ENCODE results near the gene DBH.

Gene DBH

DNA sequence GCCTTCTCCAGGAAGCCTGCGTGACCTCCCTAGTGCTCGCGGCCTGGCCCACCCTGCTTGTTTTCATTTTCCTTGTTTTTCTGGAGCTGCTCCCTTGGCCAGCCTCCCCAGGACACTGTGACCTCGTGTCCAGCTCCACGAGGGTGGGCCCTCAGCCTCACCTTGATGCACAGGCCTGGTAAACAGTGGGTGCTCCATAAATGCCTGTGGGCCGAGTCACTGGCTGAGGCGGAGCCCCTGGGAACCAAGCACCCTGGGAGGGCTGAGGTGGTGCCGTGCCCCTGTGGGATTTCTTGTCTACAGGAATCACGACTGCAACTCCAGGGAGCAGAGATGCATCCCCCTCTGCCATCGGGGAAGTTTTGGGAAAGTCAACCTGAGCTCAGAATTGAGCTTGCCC is 44.2 kb upstream of the DBH start:
- H3K79me2 ChIP-seq (ENCODE audit: insufficient read depth, low read length), result no peaks in the 10 kb centered on the region
- no peak overlapping the region for H3K9ac ChIP-seq (ENCODE audit: low read length)
- no peak overlapping the region for H3K27ac ChIP-seq (ENCODE audit: low read depth, low read length)
- TF ChIP-seq EZH2phosphoT487 (conservative IDR thresholded peaks at IDR 0.05; ENCODE audit: low read length), result no peak
- TF ChIP-seq, protein P1, sequence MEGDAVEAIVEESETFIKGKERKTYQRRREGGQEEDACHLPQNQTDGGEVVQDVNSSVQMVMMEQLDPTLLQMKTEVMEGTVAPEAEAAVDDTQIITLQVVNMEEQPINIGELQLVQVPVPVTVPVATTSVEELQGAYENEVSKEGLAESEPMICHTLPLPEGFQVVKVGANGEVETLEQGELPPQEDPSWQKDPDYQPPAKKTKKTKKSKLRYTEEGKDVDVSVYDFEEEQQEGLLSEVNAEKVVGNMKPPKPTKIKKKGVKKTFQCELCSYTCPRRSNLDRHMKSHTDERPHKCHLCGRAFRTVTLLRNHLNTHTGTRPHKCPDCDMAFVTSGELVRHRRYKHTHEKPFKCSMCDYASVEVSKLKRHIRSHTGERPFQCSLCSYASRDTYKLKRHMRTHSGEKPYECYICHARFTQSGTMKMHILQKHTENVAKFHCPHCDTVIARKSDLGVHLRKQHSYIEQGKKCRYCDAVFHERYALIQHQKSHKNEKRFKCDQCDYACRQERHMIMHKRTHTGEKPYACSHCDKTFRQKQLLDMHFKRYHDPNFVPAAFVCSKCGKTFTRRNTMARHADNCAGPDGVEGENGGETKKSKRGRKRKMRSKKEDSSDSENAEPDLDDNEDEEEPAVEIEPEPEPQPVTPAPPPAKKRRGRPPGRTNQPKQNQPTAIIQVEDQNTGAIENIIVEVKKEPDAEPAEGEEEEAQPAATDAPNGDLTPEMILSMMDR (IDR thresholded peaks at IDR 0.05; ENCODE audit: insufficient read depth, low read length, poor library complexity, severe bottlenecking), result no peak
- H3K27me3 ChIP-seq (ENCODE audit: low read length), result no peaks in the 10 kb centered on the region; the same call in 1 of the 2 replicates
- peaks cover 4% of the 10 kb centered on the region; the same call in 1 of the 2 replicates for H3F3A ChIP-seq (ENCODE audit: insufficient read depth)
- H2AFZ ChIP-seq (ENCODE audit: low read depth, low read length, severe bottlenecking), result no peak overlapping the region
- no peaks in the 10 kb centered on the region for H3K36me3 ChIP-seq (ENCODE audit: low read length)
- no peaks in the 10 kb centered on the region for H4K20me1 ChIP-seq (ENCODE audit: low read depth, low read length)
- peaks cover 12% of the 10 kb centered on the region; the same call in 1 of the 2 replicates for H3K9me3 ChIP-seq (ENCODE audit: insufficient read depth, low read length)
- H3K4me3 ChIP-seq (ENCODE audit: insufficient read depth, low read length, poor library complexity, severe bottlenecking), result no peak overlapping the region
- no peaks in the 10 kb centered on the region for H3K9me2 ChIP-seq (replicated peaks; ENCODE audit: insufficient read depth, low read length)
- no peak overlapping the region for H3K4me2 ChIP-seq (ENCODE audit: low read depth, low read length, poor library complexity, severe bottlenecking)

DNA sequence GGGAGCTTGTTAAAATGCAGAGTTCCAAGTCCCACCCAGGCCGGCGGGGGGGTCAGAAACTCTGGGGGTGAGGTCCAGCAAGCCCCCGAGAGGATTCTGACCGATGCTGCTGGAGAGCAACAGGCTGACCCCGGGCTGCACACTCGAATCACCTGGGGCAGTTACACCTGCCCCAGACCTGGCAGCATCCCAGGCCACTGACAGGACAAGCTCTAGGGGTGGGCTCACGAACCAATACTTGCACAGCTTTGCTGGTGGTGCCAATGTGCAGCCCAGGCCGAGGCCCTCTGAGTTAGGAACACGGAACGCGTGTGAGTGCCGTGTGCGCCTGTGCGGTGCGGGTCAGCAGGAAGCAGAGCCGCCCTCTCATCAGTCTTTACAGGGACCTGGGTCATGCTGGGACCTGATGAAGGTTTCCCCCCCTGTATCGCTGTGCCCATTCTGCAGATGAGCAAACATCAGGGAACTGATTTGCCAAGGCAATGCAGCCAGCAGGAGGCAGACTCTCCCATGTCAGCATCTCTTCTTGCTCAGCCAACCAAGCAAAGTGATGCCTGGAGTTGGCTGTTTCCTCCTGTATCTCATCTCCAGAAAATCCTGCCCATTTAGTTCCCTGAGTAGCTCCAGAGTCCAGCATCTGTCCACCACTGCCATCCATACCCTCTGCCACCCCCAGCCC is 43.3 kb upstream of the DBH start:
- Histone ChIP-seq H3K4me2 (ENCODE audit: low read depth, low read length, poor library complexity, severe bottlenecking) (no peak overlapping the region), H3K27ac (ENCODE audit: low read depth, low read length) (no peak overlapping the region), H2AFZ (ENCODE audit: low read depth, low read length, severe bottlenecking) (no peak overlapping the region), H3K9me2 (replicated peaks; ENCODE audit: insufficient read depth, low read length) (no peaks in the 10 kb centered on the region), H3K79me2 (ENCODE audit: insufficient read depth, low read length) (no peaks in the 10 kb centered on the region), H3K36me3 (ENCODE audit: low read length) (no peaks in the 10 kb centered on the region), H4K20me1 (ENCODE audit: low read depth, low read length) (no peaks in the 10 kb centered on the region), H3K27me3 (ENCODE audit: low read length) (no peaks in the 10 kb centered on the region; the same call in 1 of the 2 replicates), H3K9ac (ENCODE audit: low read length) (no peak overlapping the region), H3F3A (ENCODE audit: insufficient read depth) (peaks cover 4% of the 10 kb centered on the region; the same call in 1 of the 2 replicates), H3K4me3 (ENCODE audit: insufficient read depth, low read length, poor library complexity, severe bottlenecking) (no peak overlapping the region), H3K9me3 (ENCODE audit: insufficient read depth, low read length) (peaks cover 21% of the 10 kb centered on the region; the same call in 1 of the 2 replicates)
- TF ChIP-seq EZH2phosphoT487 (conservative IDR thresholded peaks at IDR 0.05; ENCODE audit: low read length), result no peak
- TF ChIP-seq, protein P1 (IDR thresholded peaks at IDR 0.05; ENCODE audit: insufficient read depth, low read length, poor library complexity, severe bottlenecking), result peak; percentile 23

DNA sequence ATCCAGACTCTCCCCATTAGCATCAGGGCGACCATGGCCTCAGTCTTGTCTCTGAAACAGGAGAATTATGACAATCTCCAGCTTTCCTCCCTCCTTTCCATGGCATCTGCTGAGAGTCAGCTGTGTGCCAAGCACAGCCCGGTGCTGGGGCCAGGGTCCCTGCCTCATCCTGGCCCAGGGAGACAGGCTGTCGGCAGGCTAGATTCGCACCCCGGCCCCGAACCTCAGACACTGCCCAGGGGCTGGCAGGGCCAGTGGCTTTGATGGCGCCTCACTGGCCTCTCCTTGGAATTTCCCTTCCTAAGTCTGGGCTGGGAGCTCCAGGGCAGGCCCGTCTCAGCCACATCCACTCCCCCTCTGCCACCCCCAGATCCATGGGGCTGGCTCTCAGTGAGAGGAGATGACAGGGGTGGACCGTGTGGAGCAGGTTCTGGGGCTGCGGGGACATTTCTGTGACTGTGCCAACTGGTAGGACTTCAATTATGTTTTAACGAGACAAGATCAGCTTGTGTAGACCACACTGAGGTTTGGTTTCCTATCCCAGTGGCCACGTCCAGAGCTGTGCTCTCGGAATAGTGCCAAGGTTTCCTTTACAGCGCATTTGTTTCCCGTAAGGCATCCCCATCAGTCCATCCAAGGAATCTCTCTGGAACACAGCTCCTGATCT is 42.4 kb upstream of the DBH start:
- no peaks in the 10 kb centered on the region; the same call in 1 of the 2 replicates for H3K27me3 ChIP-seq (ENCODE audit: low read length)
- no peak overlapping the region for H3K4me2 ChIP-seq (ENCODE audit: low read depth, low read length, poor library complexity, severe bottlenecking)
- no peak overlapping the region for H3K27ac ChIP-seq (ENCODE audit: low read depth, low read length)
- no peak overlapping the region for H2AFZ ChIP-seq (ENCODE audit: low read depth, low read length, severe bottlenecking)
- no peaks in the 10 kb centered on the region for H3K36me3 ChIP-seq (ENCODE audit: low read length)
- no peak overlapping the region for H3K4me3 ChIP-seq (ENCODE audit: insufficient read depth, low read length, poor library complexity, severe bottlenecking)
- H3K79me2 ChIP-seq (ENCODE audit: insufficient read depth, low read length), result no peaks in the 10 kb centered on the region
- H4K20me1 ChIP-seq (ENCODE audit: low read depth, low read length), result no peaks in the 10 kb centered on the region
- H3K9ac ChIP-seq (ENCODE audit: low read length), result no peak overlapping the region
- no peaks in the 10 kb centered on the region for H3F3A ChIP-seq (ENCODE audit: insufficient read depth)
- H3K9me2 ChIP-seq (replicated peaks; ENCODE audit: insufficient read depth, low read length), result no peaks in the 10 kb centered on the region
- H3K9me3 ChIP-seq (ENCODE audit: insufficient read depth, low read length), result peaks cover 20% of the 10 kb centered on the region; the same call in 1 of the 2 replicates
- TF ChIP-seq, protein P1 (IDR thresholded peaks at IDR 0.05; ENCODE audit: insufficient read depth, low read length, poor library complexity, severe bottlenecking), result no peak
- no peak for TF ChIP-seq EZH2phosphoT487 (conservative IDR thresholded peaks at IDR 0.05; ENCODE audit: low read length)
